Mesenchymal stem cell (in vitro differentiated cells and primary cell): ENCODE results near the gene SLC1A5.

ENCODE experiments used
- DNase-seq: peaks from one replicate; pipeline ENCODE4 v3.0.0-alpha.2; 2013
- H2AFZ ChIP-seq: one replicate; pipeline ENCODE4 v1.6.1; 2013; ENCODE audit warnings: low read depth, mild to moderate bottlenecking, control low read depth, inconsistent platforms, low read length, moderate library complexity
- H2AK5ac ChIP-seq: 2 replicates; pipeline ENCODE4 v1.6.1; 2013; ENCODE audit warnings: low read length, moderate library complexity, mild to moderate bottlenecking, inconsistent platforms; ENCODE audit not compliant: severe bottlenecking
- H2BK120ac ChIP-seq: one replicate; pipeline ENCODE4 v1.6.1; 2013; ENCODE audit warnings: low read depth, mild to moderate bottlenecking, inconsistent platforms, low read length, moderate library complexity
- H2BK12ac ChIP-seq, 2 experiments: one replicate each; pipeline ENCODE4 v1.6.1; 2013; ENCODE audit warnings: inconsistent platforms in 2 of 2, low read length in 2 of 2, mild to moderate bottlenecking in 2 of 2, moderate library complexity in 2 of 2, control low read depth in 1 of 2
- H2BK15ac ChIP-seq: one replicate; pipeline ENCODE4 v1.6.1; 2013; ENCODE audit warnings: mild to moderate bottlenecking, low read depth, inconsistent platforms; ENCODE audit not compliant: poor library complexity, severe bottlenecking
- H2BK5ac ChIP-seq: 2 replicates; pipeline ENCODE4 v1.6.1; 2013; ENCODE audit warnings: low read depth, mild to moderate bottlenecking, low read length, control low read depth, inconsistent platforms; ENCODE audit not compliant: poor library complexity, severe bottlenecking
- H3K14ac ChIP-seq, 2 experiments: one replicate each; pipeline ENCODE4 v1.6.1; 2013; ENCODE audit warnings: inconsistent platforms in 2 of 2, low read length in 2 of 2, control low read depth in 1 of 2, mild to moderate bottlenecking in 1 of 2, moderate library complexity in 1 of 2
- H3K18ac ChIP-seq, 2 experiments: one replicate each; pipeline ENCODE4 v1.6.1; 2013; ENCODE audit warnings: inconsistent platforms in 2 of 2, low read length in 2 of 2, control low read depth in 1 of 2, low read depth in 1 of 2, mild to moderate bottlenecking in 1 of 2
- H3K23ac ChIP-seq, 2 experiments: one replicate each; pipeline ENCODE4 v1.6.1; 2013; ENCODE audit warnings: inconsistent platforms in 2 of 2, low read length in 2 of 2, mild to moderate bottlenecking in 2 of 2, moderate library complexity in 2 of 2, control low read depth in 1 of 2
- H3K27ac ChIP-seq: 2 replicates; pipeline ENCODE4 v1.5.1; 2013; ENCODE audit warnings: mild to moderate bottlenecking, moderate library complexity, low read length, control low read depth, inconsistent platforms; ENCODE audit not compliant: poor library complexity, severe bottlenecking
- H3K27me3 ChIP-seq, 2 experiments: 2 replicates each; pipeline versions ENCODE4 v1.6.1 to v1.7.0; 2013; ENCODE audit warnings: low read length in 2 of 2, mild to moderate bottlenecking in 2 of 2, moderate library complexity in 2 of 2, control low read depth in 1 of 2, inconsistent platforms in 1 of 2; ENCODE audit not compliant: control insufficient read depth in 1 of 2, insufficient read depth in 1 of 2
- H3K36me3 ChIP-seq, 2 experiments: 2 replicates each; pipeline versions ENCODE4 v1.6.1 to v1.7.0; 2013; ENCODE audit warnings: low read length in 2 of 2, control low read depth in 1 of 2, inconsistent platforms in 1 of 2, low read depth in 1 of 2, mild to moderate bottlenecking in 1 of 2; ENCODE audit not compliant: insufficient read depth in 2 of 2, control insufficient read depth in 1 of 2
- H3K4ac ChIP-seq, 2 experiments: one replicate each; pipeline ENCODE4 v1.6.1; 2013; ENCODE audit warnings: inconsistent platforms in 2 of 2, low read length in 2 of 2, mild to moderate bottlenecking in 2 of 2, moderate library complexity in 2 of 2, control low read depth in 1 of 2, low read depth in 1 of 2
- H3K4me1 ChIP-seq: 2 replicates; pipeline ENCODE4 v1.6.1; 2013; ENCODE audit warnings: low read depth, low read length, control low read depth; ENCODE audit not compliant: control insufficient read depth, insufficient read depth
- H3K4me2 ChIP-seq: 2 replicates; pipeline ENCODE4 v1.6.1; 2013; ENCODE audit warnings: low read length, mild to moderate bottlenecking, inconsistent platforms; ENCODE audit not compliant: poor library complexity, severe bottlenecking
- H3K4me3 ChIP-seq, 2 experiments: 2 replicates each; pipeline versions ENCODE4 v1.5.1 to v1.7.0; 2013; ENCODE audit warnings: low read length in 2 of 2, mild to moderate bottlenecking in 2 of 2, control low read depth in 1 of 2, low read depth in 1 of 2; ENCODE audit not compliant: insufficient read depth in 1 of 2
- H3K79me1 ChIP-seq: replicated peaks from 2 replicates; pipeline ENCODE4 v1.6.1; 2013; ENCODE audit warnings: mild to moderate bottlenecking, control low read depth, low read length, inconsistent platforms; ENCODE audit not compliant: poor library complexity, severe bottlenecking
- H3K9ac ChIP-seq: 2 replicates; pipeline ENCODE4 v1.7.0; 2013; ENCODE audit warnings: mild to moderate bottlenecking, low read length, moderate library complexity
- H3K9me3 ChIP-seq: 2 replicates; pipeline ENCODE4 v1.7.0; 2013; ENCODE audit warnings: mild to moderate bottlenecking, low read length; ENCODE audit not compliant: control insufficient read depth
- H4K8ac ChIP-seq: one replicate; pipeline ENCODE4 v1.6.1; 2013; ENCODE audit warnings: inconsistent platforms, mild to moderate bottlenecking, low read length, moderate library complexity
- H4K91ac ChIP-seq: one replicate; pipeline ENCODE4 v1.6.1; 2013; ENCODE audit warnings: mild to moderate bottlenecking, low read length, inconsistent platforms
- WGBS: methylation state at CpG from one replicate; pipeline ENCODE4 v1.1.7; 2013; ENCODE audit warnings: mixed read lengths; 5-methylcytosine and 5-hydroxymethylcytosine counted together

Gene SLC1A5

DNA sequence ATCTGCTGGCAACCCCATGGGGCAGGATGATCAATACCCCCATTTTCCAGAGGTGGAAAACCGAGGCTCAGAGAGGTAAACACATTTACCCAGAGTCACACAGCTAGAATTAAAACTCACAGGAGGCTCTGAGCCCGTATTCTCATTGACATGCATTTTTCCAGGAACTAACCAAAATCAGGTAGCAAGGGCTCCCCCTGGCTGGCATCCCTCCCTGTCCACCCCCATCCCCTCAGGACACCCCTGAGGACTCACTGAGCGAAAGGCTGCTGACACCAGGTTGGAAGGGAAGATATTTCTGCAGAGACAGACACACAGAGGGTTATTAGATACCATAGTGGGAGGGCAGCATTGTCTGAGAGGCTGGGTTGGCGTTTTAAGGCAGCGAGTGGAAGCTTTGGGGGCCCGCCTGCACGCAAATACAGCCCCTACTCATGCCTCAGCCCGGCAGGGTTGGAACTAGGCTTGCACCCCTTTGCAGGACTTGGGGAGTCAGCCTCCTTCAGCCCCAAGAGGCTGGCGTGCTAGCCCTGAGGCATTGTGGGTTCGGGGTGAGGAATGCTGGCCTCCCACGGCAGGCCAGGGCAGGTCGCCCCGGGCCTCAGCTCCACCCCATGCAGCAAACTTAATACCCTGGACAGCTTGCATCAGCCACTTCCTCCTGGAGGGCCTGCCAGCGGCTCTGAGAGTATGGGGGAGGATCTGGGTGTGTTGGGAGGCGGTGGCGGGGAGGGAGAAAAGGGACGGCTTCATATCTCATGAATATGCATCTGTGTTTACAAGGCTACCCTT lies 3.9 kb downstream of the SLC1A5 start:
- Histone ChIP-seq H3K9me3 (no peaks in the 10 kb centered on the region), H3K79me1 (peaks cover 23% of the 10 kb centered on the region), H3K36me3 (peaks cover 34 to 35% of the 10 kb centered on the region in 2 experiments), H3K4me1 (peaks cover 36% of the 10 kb centered on the region), H3K4me2 (peak overlapping the region; percentile 68), H4K8ac (peak overlapping the region; percentile 93), H2BK12ac (peak overlapping the region; percentile 75 to 84), H3K23ac (peak overlapping the region in 1 of 2 experiments; percentile 83), H3K9ac (peak overlapping the region; percentile 98), H2AFZ (no peak overlapping the region), H3K27ac (peak overlapping the region; percentile 66), H3K4me3 (peak overlapping the region in 1 of 2 experiments; percentile 97), H3K4ac (peak overlapping the region; percentile 78 to 89), H4K91ac (peak overlapping the region; percentile 5), H2BK120ac (peak overlapping the region; percentile 76), H3K14ac (peak overlapping the region in 1 of 2 experiments; percentile 0), H2AK5ac (peak overlapping the region; percentile 49), H3K27me3 (no peaks in the 10 kb centered on the region), H3K18ac (peak overlapping the region; percentile 11 to 81), H2BK15ac (peak overlapping the region; percentile 62), H2BK5ac (no peak overlapping the region)
- DNase-seq: peak; percentile 93
- WGBS: 26% methylated on average over 11 of the region's 17 CpGs

DNA sequence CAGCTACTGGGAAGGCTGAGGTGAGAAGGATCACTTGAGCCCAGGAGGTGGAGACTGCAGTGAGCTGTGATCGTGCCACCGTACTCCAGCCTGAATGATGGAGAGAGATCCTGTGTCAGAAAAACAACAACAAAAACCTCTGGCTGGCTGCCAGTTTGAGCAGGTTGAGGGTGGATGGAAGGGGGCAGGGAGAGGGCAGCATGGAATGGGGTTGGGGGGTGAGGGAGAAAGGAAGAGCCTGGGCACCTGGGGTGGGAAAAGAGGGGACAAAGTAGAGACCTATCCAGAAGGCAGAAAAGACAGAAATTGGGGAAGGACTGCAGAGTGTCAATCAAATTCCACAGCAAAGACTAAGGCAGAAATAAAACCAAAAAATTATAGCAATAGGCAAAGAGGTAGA lies 4.7 kb downstream of the SLC1A5 start:
- Histone ChIP-seq H4K91ac (peak overlapping the region; percentile 45), H3K4me3 (peak overlapping the region in 1 of 2 experiments; percentile 97), H3K9me3 (no peaks in the 10 kb centered on the region), H3K36me3 (peaks cover 41% of the 10 kb centered on the region in 2 experiments), H2BK120ac (peak overlapping the region; percentile 76), H2BK5ac (no peak overlapping the region), H3K18ac (peak overlapping the region in 1 of 2 experiments; percentile 55), H2AFZ (no peak overlapping the region), H3K4me2 (no peak overlapping the region), H2AK5ac (peak overlapping the region; percentile 49), H3K27me3 (no peaks in the 10 kb centered on the region), H3K4ac (peak overlapping the region in 1 of 2 experiments; percentile 89), H3K79me1 (peaks cover 25% of the 10 kb centered on the region), H3K23ac (peak overlapping the region in 1 of 2 experiments; percentile 91), H3K9ac (peak overlapping the region; percentile 98), H3K27ac (peak overlapping the region; percentile 66), H3K4me1 (peaks cover 36% of the 10 kb centered on the region), H2BK12ac (peak overlapping the region in 1 of 2 experiments; percentile 75), H3K14ac (no peak overlapping the region), H4K8ac (no peak overlapping the region), H2BK15ac (no peak overlapping the region)
- WGBS: 85% methylated on average over 2 of the region's 2 CpGs
- no peak for DNase-seq

DNA sequence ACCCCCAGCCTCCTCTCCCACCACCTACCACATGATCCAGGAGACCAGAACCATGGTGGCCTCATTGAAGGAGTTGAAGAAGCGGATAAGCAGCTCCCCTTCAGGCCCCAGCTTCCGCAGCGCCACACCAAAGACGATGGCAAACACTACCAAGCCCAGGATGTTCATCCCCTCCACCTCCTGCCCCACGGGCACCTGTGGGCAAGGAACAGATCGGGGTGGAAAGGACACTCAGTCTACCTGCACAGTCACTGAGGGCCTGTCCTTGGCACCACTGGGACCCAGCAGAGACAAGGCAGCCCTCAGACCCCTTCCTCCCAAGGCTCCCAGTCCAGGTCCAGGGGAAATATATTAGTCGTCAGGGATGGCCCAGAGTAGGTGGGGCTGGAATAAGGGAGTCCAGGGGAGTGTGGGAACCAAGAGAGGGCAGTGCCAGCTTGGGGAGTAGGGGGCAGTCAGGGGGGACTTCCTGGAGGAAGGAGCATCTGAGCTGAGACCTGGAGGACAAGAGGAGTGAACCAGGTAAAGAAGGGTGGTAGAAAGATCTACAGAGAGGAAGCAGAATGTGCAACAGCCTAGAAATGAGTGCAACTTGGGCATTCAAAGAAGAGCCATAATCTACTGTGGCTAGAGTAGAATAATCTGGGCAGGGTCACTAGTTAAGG lies 5.9 kb downstream of the SLC1A5 start:
- WGBS: 98% methylated on average over 7 of the region's 7 CpGs
- no peak overlapping the region for H2BK120ac ChIP-seq
- peak overlapping the region in 1 of 2 experiments; percentile 3 for H3K23ac ChIP-seq
- H3K27me3 ChIP-seq: no peaks in the 10 kb centered on the region
- peaks cover 52% of the 10 kb centered on the region in 2 experiments for H3K36me3 ChIP-seq
- H3K79me1 ChIP-seq: peaks cover 29% of the 10 kb centered on the region
- H2BK15ac ChIP-seq: no peak overlapping the region
- no peak overlapping the region for H3K4ac ChIP-seq
- H2AK5ac ChIP-seq: peak overlapping the region; percentile 75
- no peak overlapping the region for H4K8ac ChIP-seq
- H2AFZ ChIP-seq: no peak overlapping the region
- no peak for DNase-seq
- peak overlapping the region in 1 of 2 experiments; percentile 53 for H3K14ac ChIP-seq
- H3K9me3 ChIP-seq: no peaks in the 10 kb centered on the region
- no peak overlapping the region for H4K91ac ChIP-seq
- no peak overlapping the region for H3K18ac ChIP-seq
- H3K27ac ChIP-seq: no peak overlapping the region
- H3K4me2 ChIP-seq: no peak overlapping the region
- peak overlapping the region; percentile 28 to 49 for H2BK12ac ChIP-seq
- H2BK5ac ChIP-seq: no peak overlapping the region
- H3K4me1 ChIP-seq: peaks cover 33% of the 10 kb centered on the region
- H3K9ac ChIP-seq: no peak overlapping the region
- H3K4me3 ChIP-seq: no peak overlapping the region
